ENCODE data around the gene RAB7B.

Gene RAB7B

DNA sequence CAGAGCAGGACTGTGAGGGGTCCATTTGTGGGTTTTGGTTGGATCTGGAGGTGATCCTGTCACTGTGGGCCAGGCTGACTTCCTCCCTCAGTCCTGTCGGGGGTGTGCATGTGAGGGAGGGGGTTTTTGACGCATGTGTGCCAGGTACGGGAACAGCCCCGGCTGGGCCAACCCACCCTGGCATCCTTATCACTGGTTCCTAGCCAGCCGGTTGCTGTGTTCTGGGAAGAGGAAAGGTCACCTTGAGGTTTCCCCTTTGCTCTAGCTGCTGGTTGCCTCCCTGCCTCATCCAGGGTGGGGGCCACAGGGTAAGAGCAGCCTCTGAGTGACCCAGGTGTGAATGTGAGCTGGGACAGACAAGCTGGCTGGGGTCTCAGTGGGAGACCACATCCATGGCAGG lies 62.5 kb downstream of the RAB7B start:
- H3K4me3 ChIP-seq (ENCODE audit: control insufficient read depth, low read depth, low read length): no peak overlapping the region
- TF ChIP-seq CTCF (IDR thresholded peaks at IDR 0.05; ENCODE audit: control insufficient read depth, insufficient read depth, low read depth, low read length, missing control alignments): no peak
- no peak for DNase-seq (ENCODE audit: low read depth)

DNA sequence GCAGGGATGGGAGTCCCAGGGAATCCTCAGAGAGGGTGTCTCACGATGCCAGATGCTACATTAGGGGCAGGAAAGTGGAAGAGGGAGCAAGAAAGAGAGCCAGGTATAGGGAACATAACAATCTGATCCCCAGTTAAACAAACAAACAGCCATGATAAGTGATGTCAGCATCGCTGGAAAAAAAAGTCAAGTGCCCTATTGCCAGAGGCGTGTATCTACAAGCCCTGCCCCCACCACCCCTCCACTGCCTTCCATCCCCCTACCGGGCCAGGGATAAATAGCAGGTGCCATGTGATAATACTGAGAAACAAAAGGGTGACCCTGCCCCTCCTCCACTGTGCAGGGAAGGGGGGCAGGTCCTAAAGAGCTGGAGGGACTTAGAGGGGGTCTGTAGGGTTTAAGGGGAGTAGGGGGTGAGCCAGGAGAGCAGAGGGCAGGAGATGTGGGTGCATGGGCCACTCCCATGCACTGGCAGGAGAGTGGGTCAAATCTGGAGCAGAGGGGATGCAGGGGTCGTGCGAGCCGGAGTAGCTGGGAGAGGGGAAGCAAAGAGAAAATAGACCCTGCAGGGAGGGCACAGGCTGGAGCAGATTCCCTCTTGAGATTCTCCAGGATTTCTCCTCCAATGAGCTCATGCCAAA lies 63.4 kb downstream of the RAB7B start:
- DNase-seq (ENCODE audit: low read depth): no peak
- TF ChIP-seq CTCF (IDR thresholded peaks at IDR 0.05; ENCODE audit: control insufficient read depth, insufficient read depth, low read depth, low read length, missing control alignments): no peak
- H3K4me3 ChIP-seq (ENCODE audit: control insufficient read depth, low read depth, low read length): no peak overlapping the region

GRCh38 chr1:205938682-205939081 lies 64.5 kb downstream of the RAB7B start:
- DNase-seq (ENCODE audit: low read depth): no peak
- no peak for TF ChIP-seq CTCF (IDR thresholded peaks at IDR 0.05; ENCODE audit: control insufficient read depth, insufficient read depth, low read depth, low read length, missing control alignments)
- no peak overlapping the region for H3K4me3 ChIP-seq (ENCODE audit: control insufficient read depth, low read depth, low read length)

GRCh38 chr1:205936846-205937586 lies 66.2 kb downstream of the RAB7B start:
- no peak for DNase-seq (ENCODE audit: low read depth)
- no peak for TF ChIP-seq CTCF (IDR thresholded peaks at IDR 0.05; ENCODE audit: control insufficient read depth, insufficient read depth, low read depth, low read length, missing control alignments)
- no peak overlapping the region for H3K4me3 ChIP-seq (ENCODE audit: control insufficient read depth, low read depth, low read length)

DNA sequence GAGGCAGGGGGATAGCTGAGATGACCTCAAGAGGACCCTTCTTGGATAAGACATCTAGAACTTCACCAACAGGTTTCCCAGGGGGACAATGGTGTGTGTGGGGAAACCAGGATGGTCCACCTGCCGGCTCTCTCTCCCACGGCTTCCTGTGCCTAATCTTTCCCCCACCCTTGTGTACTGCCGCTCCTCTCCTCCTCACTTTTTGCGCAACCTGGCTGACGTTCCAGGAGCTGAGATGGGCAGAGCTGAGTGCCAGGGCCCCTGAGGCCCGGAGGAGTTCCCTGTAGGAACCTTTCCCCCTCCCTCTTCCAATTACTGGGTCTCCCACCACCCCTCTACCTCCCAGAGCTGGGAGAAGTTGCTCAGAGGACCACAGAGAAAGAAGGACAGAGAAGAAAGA lies 66.9 kb downstream of the RAB7B start:
- no peak overlapping the region for H3K4me3 ChIP-seq (ENCODE audit: control insufficient read depth, low read depth, low read length)
- no peak for TF ChIP-seq CTCF (IDR thresholded peaks at IDR 0.05; ENCODE audit: control insufficient read depth, insufficient read depth, low read depth, low read length, missing control alignments)
- DNase-seq (ENCODE audit: low read depth): no peak

DNA sequence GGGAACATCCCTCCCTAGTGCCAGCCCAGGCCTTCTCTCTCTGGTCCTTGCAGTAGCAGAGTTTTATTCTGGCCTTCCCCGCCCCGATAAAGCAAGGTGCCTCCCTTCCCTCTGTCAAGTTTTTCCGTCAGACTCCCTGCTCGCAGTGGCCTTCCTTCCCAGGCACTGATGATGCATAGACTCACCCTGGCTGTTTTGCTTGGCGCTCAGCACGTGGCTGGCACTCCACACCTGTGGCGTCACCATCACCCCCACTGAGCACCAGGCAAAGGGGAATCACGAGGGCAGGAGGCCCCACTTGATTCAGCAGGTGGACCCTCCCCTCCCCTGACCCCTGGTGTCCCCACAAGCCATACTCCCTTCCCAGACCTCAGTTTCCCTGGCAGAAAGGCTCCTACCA lies 67.3 kb downstream of the RAB7B start:
- no peak for TF ChIP-seq CTCF (IDR thresholded peaks at IDR 0.05; ENCODE audit: control insufficient read depth, insufficient read depth, low read depth, low read length, missing control alignments)
- DNase-seq (ENCODE audit: low read depth): no peak
- H3K4me3 ChIP-seq (ENCODE audit: control insufficient read depth, low read depth, low read length): no peak overlapping the region
